ENCODE results near the gene MRPS12. TPM values are rescaled to one million over a fixed set of nuclear protein-coding genes. Genes with fewer than 3 reads are reported as not detected.

Gene MRPS12
- total and polyA plus RNA-seq, 2 of the 13 experiments (the other 11 are each of a cell fraction or from before 2014, with no cell fraction given), result 27.5 to 54.8 TPM

DNA sequence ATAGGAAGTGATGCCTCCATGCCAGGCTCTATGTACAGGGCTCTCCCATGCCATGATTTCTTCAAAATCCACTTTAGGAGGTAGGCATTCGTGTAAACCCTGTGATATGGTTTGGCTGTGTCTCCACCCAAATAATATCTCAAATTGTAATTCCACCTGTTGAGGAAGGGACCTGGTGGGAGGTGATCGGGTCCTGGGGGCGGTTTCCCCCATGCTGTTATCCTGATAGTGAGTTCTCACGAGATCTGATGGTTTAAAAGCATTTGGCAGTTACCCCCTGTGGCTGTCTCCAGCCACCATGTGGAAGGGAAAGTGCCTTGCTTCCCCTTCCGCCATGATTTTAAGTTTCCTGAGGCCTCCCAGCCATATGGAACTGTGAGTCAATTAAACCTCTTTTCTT lies 8.3 kb upstream of the MRPS12 start:
- Histone ChIP-seq H3K4me3 (replicated peaks in 1 of 3; ENCODE audit: insufficient read depth in 1 of 3, low read depth in 2 of 3, low read length in 3 of 3) (no peak overlapping the region), H3K27ac (ENCODE audit: extremely low read length, insufficient read depth, low read length) (no peak overlapping the region), H3K27me3 (ENCODE audit: control insufficient read depth in 1 of 2, insufficient read depth in 2 of 2, low read length in 2 of 2) (no peaks in the 10 kb centered on the region), H2AFZ (ENCODE audit: low read length) (no peak overlapping the region), H3K9ac (ENCODE audit: insufficient read depth, low read depth, low read length) (no peak overlapping the region), H3K79me2 (ENCODE audit: insufficient read depth, low read length) (no peaks in the 10 kb centered on the region), H3K4me1 (ENCODE audit: insufficient read depth, low read length) (peaks cover 11% of the 10 kb centered on the region), H4K20me1 (ENCODE audit: insufficient read depth, low read length) (no peaks in the 10 kb centered on the region), H3K9me3 (ENCODE audit: low read length) (no peaks in the 10 kb centered on the region), H3K4me2 (ENCODE audit: low read depth, low read length) (no peak overlapping the region), H3K36me3 (replicated peaks in 1 of 2; ENCODE audit: control insufficient read depth in 1 of 2, insufficient read depth in 2 of 2, low read length in 2 of 2) (peaks cover 15 to 37% of the 10 kb centered on the region in 2 experiments)
- no peak for DNase-seq (ENCODE audit: low spot score)
- CTCF ChIA-PET (ENCODE audit: low intra/inter-chr PET ratio, low total read pairs), result no interaction called here
- intact Hi-C loops (cut with micrococcal nuclease; ENCODE audit: unreplicated experiment) (no loop called here), in situ Hi-C loops (cut with HindIII; ENCODE audit: extremely low pct_ligation_motif_present, low pct_unique_long_range_greater_than_20kb) (loop anchor here (25.0 kb wide), 1 partner anchor 185 kb away; the partner anchor contains the start of gene CAPN12)
- WGBS (ENCODE audit: low lambda C conversion rate), result 95% methylated on average over 5 of the region's 5 CpGs
- BruUV-seq (replicated peaks), result no TSS peak
- POLR2A ChIA-PET, result no interaction called here
- no peak for FAIRE-seq
- no peak for ATAC-seq
- TF ChIP-seq AHDC1 (CRISPR knock-in tag; IDR thresholded peaks at IDR 0.05; ENCODE audit: borderline replicate concordance), result no peak
- no peak for TF ChIP-seq ZNF343 (CRISPR knock-in tag; IDR thresholded peaks at IDR 0.05)
- no peak for TF ChIP-seq ZC3H4 (CRISPR knock-in tag; IDR thresholded peaks at IDR 0.05; ENCODE audit: borderline replicate concordance)
- TF ChIP-seq ZNF580 (CRISPR knock-in tag; IDR thresholded peaks at IDR 0.05; ENCODE audit: borderline replicate concordance, low read depth), result no peak
- TF ChIP-seq ZNF484 (CRISPR knock-in tag; IDR thresholded peaks at IDR 0.05; ENCODE audit: borderline replicate concordance, low read depth), result no peak
- no peak for TF ChIP-seq ZNF720 (CRISPR knock-in tag; IDR thresholded peaks at IDR 0.05)
- TF ChIP-seq ETS1 (CRISPR knock-in tag; IDR thresholded peaks at IDR 0.05), result no peak
- no peak for TF ChIP-seq MTA3 (CRISPR knock-in tag; IDR thresholded peaks at IDR 0.05)
- no peak for TF ChIP-seq PREB (CRISPR knock-in tag; IDR thresholded peaks at IDR 0.05)
- TF ChIP-seq ZNF12 (CRISPR knock-in tag; IDR thresholded peaks at IDR 0.05), result no peak
- TF ChIP-seq ZNF740 (CRISPR knock-in tag; IDR thresholded peaks at IDR 0.05), result no peak
- no peak for TF ChIP-seq IKZF1 (IDR thresholded peaks at IDR 0.05)
- TF ChIP-seq ZNF274 (CRISPR knock-in tag; IDR thresholded peaks at IDR 0.05), result no peak
- TF ChIP-seq ZNF292 (CRISPR knock-in tag; IDR thresholded peaks at IDR 0.05; ENCODE audit: borderline replicate concordance, low read depth), result no peak
